Measurements from ENCODE around the gene EFS.

GRCh38 chr14:23346693-23347405 lies 18.1 kb downstream of the EFS start:
- TF ChIP-seq CTCF (IDR thresholded peaks at IDR 0.05) (no peak), POLR2A (IDR thresholded peaks at IDR 0.05) (no peak)
